Upper lobe of left lung (tissue), 4 donors: Measurements from ENCODE around the gene RTL9.

Source experiments
- POLR2A ChIP-seq, 4 donors: fragments of 450-650 bp; IDR thresholded peaks; one replicate each; pipeline ENCODE4 v1.5.1; 2016 to 2017; ENCODE audit warnings: antibody characterized with exemption in 4 of 4, mild to moderate bottlenecking in 2 of 4
- POLR2AphosphoS5 ChIP-seq, 2 donors: sonication (generic); formaldehyde crosslinking; IDR thresholded peaks; one replicate each; pipeline ENCODE4 v1.5.1; 2017; ENCODE audit warnings: antibody characterized with exemption in 2 of 2
- TF ChIP-seq, protein P1 (sequence below), 6 experiments: fragments of 450-650 bp in 4 of 6; fragments of 200-600 bp in 2 of 6; sonication (generic) in 2 of 6; IDR thresholded peaks; one replicate each; pipeline ENCODE4 v1.5.1; 2016 to 2019; ENCODE audit warnings: antibody characterized with exemption in 6 of 6

DNA sequence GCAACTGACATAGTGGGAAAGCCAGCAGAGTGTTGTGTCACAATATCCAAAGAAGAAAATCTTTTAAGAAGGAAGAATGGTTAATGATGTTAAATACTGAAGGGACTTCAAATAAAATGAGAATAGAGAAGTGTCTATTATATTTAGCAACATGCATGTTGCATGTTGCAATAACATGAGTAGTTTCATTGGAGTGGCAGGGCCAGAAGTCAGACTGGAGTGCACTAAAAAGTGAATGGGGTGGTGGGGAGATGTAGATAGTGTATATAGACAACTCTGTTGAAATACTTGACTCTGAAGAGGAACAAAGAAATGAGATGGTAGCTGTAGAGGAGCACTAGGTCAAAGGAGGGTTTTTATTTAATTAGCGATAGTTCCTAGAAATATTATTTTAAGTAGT, 31.3 kb upstream of the RTL9 start:
- TF ChIP-seq, protein P1, sequence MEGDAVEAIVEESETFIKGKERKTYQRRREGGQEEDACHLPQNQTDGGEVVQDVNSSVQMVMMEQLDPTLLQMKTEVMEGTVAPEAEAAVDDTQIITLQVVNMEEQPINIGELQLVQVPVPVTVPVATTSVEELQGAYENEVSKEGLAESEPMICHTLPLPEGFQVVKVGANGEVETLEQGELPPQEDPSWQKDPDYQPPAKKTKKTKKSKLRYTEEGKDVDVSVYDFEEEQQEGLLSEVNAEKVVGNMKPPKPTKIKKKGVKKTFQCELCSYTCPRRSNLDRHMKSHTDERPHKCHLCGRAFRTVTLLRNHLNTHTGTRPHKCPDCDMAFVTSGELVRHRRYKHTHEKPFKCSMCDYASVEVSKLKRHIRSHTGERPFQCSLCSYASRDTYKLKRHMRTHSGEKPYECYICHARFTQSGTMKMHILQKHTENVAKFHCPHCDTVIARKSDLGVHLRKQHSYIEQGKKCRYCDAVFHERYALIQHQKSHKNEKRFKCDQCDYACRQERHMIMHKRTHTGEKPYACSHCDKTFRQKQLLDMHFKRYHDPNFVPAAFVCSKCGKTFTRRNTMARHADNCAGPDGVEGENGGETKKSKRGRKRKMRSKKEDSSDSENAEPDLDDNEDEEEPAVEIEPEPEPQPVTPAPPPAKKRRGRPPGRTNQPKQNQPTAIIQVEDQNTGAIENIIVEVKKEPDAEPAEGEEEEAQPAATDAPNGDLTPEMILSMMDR (IDR thresholded peaks at IDR 0.05) = no peak
- no peak for TF ChIP-seq POLR2AphosphoS5 (IDR thresholded peaks at IDR 0.05)
- TF ChIP-seq POLR2A (IDR thresholded peaks at IDR 0.05) = no peak
